GM19025 (cell line): ENCODE measurements around the gene SYP.
"Not testable (repeated sequence)": the region's sequence is repeated elsewhere in the genome, so short reads cannot be mapped to it uniquely, and the experiment has no call there.

Source experiments
- ATAC-seq: cut with Tn5 transposase; IDR thresholded peaks from one replicate; pipeline ENCODE4 v1.9.1; 2021; ENCODE audit warnings: mild to moderate bottlenecking, low read depth, moderate library complexity; ENCODE audit not compliant: unreplicated experiment

Gene SYP

GRCh38 chrX:49147936-49148335 is 52.1 kb downstream of the SYP start:
- ATAC-seq = no peak

- ATAC-seq = no peak
Observed at GRCh38 chrX:49147282-49147681, 52.7 kb downstream of the SYP start.

- not testable (repeated sequence) for ATAC-seq
Observed at GRCh38 chrX:49143154-49143553, 56.8 kb downstream of the SYP start.

GRCh38 chrX:49142264-49142663 is 57.7 kb downstream of the SYP start:
- ATAC-seq = not testable (repeated sequence)

- ATAC-seq = no peak
Observed at GRCh38 chrX:49139713-49140112, 60.3 kb downstream of the SYP start.
